Stimulated activated CD8-positive, alpha-beta memory T cell treated with anti-CD3 and anti-CD28 coated beads, Interleukin-7, amount 100 ng/mL, for 24 hours (primary cell): ENCODE results near the gene LHPP.
"Not testable (repeated sequence)": the region's sequence is repeated elsewhere in the genome, so short reads cannot be mapped to it uniquely, and the experiment has no call there.

Experiments
- DNase-seq: peaks from one replicate; pipeline ENCODE4 v3.0.0-alpha.2; 2020; ENCODE audit warnings: low read depth

LHPP gene, protein sequence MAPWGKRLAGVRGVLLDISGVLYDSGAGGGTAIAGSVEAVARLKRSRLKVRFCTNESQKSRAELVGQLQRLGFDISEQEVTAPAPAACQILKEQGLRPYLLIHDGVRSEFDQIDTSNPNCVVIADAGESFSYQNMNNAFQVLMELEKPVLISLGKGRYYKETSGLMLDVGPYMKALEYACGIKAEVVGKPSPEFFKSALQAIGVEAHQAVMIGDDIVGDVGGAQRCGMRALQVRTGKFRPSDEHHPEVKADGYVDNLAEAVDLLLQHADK

DNA sequence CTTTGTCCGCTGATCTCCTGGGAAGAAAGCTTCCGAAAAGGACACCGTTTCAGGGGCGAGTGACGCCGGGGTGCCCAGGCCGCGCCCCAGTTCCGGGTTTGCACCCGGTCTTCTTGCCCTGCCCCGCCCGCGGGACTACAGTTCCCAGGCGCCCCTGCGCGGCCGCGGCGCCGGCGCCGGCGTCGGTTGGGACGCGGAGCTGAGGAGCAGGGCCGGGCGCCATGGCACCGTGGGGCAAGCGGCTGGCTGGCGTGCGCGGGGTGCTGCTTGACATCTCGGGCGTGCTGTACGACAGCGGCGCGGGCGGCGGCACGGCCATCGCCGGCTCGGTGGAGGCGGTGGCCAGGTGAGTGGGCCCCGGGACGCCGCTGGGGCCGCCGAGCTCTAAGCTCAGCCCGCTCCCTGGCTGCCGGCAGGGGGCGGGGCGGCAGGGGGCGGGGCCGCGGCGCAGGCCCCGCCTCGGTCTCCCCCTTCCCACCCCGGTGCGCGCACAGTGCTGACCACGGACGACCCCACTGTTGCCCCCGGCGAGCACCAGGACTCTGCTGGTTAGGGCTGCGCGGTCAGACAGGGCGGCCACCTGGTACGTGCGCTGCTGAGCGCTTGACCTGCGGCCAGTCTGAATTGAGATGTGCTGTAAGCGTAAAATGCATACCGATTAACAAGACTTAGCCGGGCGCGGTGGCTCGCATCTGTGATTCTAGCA lies at the start of gene LHPP:
LHPP (plus strand) TSS at position 182 of the 706 bp plus-strand sequence; CDS start at position 222, 40 bp downstream.
- peak; percentile 68 for DNase-seq

GRCh38 chr10:124414076-124414475 lies 47.5 kb upstream of the LHPP start:
- DNase-seq, result no peak

DNA sequence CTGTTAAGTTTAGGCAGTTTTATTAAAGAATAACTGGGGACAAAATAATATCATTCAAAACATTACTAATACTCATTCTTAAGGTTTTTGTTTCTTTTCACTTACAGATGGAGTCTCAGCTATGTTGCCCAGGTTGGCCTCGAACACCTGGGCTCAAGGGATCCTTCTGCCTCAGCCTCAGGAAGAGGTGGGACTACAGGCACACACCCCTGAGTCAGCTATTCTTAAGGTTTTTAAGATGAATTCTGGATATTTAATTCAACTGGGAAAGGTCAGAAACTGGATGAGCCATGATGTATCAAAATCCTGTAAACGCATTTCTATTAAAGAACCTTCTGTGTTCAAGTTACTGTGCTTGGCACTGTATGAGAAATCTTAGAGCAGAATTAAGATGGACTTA lies 46.4 kb upstream of the LHPP start:
- no peak for DNase-seq

GRCh38 chr10:124416733-124417132 lies 44.9 kb upstream of the LHPP start:
- DNase-seq, result no peak

DNA sequence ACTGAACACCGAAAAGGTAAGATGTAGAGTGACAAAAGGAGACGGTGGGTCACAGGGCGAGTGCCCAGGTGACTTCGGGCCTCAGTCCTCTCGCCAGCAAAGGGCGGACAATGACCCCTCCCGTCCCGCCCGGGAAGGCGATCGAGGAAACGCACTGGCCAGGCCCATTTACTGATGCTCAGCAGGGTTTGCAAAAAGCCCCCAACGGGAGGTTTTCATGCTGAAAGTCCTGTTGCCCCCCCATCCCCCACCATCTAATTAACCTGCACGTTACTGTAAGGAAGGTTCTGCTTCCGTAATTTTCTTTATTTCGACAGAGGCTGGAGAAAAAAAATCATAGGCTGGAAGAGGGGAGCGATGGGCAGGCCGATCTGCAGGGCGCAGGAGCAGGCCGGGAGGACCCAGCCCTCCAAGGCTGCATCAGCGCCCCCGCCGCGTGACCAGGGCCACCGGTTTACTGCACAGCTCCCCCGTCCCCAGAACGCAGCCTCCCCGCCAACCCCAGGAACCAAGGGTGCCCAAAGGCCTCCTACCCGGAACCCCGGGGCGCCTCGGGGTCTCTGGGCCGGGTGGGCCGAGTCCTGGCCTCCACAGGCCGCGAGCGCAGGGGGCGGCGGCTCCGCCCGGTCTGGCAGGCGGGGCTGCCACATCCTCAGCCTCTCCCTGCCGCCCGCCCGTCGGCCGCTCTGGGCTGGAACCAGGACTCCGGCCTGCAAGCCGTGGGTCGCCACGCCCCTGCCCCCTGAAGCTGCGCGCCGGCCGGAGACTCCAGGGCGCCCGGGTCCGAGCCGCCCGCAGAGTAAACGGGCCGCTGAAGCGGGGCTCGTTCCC lies 43.5 kb upstream of the LHPP start:
- peak; percentile 1 for DNase-seq

GRCh38 chr10:124418726-124419501 lies 42.7 kb upstream of the LHPP start, which contains the start of gene OAT:
OAT (minus strand) TSS chr10:124418923; CDS start chr10:124412171, 6,752 bp downstream.
- peak; percentile 93 for DNase-seq

DNA sequence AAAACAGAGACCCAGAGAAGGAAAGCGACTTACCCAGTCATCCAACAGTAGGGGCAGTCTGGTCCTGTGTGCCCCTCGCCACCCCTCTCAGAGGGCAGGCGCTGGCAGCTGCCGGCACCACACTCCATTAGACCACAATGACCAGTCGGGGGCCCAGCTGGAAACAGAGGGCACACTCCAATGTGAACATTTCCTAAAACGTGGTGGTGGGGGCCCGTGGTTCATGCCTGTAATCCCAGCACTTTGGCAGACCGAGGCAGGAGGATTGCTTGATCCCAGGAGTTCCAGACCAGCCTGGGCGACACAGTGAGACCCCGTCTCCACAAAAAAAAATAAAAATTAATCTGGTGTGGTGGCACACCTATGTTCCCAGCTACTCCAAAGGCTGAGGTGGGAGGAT lies 42.0 kb upstream of the LHPP start:
- DNase-seq, result no peak

DNA sequence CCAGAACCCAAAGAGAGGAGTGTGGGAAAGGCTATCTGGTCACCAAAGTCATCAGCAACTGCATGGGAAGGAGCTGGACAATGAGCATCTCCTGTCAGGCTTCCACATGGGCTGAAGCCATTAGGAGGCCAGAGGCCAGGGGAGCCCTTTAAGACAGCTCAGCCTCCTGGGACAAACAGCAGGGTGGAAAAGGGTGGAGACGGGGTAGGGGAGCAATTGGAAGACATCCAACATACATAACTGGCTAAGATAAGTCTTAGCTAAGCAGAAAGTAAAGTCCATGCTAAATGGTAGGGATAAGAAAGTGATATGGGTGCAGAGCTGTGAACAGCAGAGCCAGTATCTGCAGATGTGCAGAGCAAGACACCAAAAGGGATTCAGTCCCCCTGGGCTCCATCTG lies 41.4 kb upstream of the LHPP start:
- DNase-seq, result no peak

DNA sequence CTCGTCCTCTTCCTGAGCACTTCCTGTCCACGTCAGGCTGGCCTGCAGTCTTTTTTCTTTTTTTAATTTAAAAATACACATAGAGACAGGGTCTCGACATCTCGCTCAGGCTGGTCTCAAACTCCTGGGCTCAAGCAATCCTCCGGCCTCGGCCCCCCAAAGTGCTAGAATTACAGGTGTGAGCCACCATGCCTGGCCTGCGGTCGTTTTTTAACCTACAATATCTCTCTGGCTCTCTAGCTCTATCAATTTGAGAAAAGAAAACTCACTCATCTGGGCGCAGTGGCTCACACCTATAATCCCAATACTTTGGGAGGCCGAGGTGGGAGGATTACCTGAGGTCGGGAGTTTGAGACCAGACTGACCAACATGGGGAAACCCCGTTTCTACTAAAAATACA lies 38.9 kb upstream of the LHPP start:
- no peak for DNase-seq

DNA sequence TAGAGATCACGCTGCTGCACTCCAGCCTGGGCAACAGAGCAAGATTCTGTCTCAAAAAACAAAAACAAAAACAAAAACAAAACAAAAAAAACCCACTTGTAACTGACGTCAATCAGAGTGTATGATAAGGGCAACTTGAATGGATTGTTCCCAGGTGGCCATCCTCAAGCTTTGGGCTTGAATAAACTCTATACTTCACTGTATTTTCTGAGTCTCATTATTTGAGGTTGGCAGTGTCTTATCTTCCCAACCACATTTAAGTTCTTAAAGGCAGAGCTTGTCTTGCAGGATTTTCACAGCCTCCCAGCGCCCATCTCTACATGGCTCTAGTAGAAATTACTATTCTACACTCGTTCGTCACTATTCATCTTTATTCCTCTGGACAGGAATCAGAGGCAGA lies 37.8 kb upstream of the LHPP start:
- DNase-seq, result no peak

- DNase-seq, result no peak
Observed at GRCh38 chr10:124425227-124425962, 36.2 kb upstream of the LHPP start.

GRCh38 chr10:124428207-124428777 lies 33.3 kb upstream of the LHPP start:
- no peak for DNase-seq

DNA sequence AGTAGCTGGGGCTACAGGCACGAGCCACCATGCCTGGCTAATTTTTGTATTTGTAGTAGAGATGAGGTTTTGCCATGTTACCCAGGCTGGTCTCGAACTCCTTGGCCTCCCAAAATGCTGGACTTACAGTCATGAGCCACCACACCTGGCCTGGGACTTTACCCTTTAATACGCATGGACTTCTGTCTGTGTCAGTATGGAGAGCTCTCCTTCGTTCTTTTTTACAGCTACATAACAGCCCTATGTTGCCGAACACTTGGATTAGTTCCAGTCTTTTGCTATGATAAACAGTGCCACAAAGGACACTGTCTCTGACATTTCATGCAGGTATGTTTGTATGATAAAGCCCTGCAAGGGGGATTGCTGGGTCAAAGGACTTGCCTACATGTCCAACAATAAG lies 32.0 kb upstream of the LHPP start:
- DNase-seq, result no peak

DNA sequence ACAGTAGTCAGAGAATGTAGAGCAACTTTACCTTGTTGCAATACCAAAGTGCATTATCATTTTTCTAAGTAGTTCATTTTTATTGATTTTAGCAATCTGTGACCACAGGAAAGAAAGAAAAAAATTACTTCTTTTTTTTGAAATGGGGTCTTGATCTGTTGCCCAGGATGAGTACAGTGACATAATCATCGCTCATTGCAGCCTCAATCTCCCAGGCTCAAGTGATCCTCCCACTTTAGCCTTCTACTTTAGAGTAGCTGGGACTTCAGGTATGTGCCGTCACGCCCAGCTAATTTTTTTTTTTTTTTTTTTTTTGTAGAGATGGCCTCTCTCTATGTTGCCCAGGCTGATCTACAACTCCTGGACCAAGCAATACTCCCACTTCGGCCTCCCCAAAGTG lies 31.5 kb upstream of the LHPP start:
- DNase-seq, result no peak

GRCh38 chr10:124433461-124433860 lies 28.2 kb upstream of the LHPP start:
- no peak for DNase-seq

DNA sequence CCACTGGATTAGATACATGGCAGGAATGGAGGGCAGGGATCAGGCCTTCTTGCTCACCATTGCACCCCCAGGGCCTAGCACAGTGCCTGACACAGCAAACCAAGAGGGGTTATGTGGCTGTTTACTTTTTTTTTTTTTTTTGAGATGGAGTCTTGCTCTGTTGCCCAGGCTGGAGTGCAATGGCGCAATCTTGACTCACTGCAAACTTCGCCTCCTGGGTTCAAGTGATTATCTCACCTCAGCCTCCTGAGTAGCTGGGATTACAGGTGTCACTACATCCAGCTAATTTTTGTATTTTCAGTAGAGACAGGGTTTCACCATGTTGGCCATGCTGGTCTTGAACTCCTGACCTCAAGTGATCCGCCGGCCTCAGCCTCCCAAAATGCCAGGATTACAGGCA lies 25.9 kb upstream of the LHPP start:
- DNase-seq, result not testable (repeated sequence)

GRCh38 chr10:124436191-124436638 lies 25.4 kb upstream of the LHPP start:
- DNase-seq, result no peak

DNA sequence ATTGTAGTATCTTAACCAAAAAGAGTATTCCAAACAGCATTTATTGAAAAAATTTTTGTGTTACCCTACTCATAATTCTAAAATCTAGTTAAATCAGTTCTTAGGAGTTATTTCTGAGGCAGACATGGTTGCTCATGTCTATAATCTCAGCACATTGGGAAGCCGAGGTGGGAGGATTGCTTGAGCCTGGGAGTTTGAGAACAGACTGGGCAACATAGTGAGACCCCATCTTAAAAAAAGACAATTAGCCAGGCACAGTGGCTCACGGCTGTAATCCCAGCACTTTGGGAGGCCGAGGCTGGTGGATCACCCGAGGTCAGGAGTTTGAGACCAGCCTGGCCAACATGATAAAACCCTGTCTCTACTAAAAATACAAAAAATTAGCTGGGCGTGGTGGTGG lies 19.9 kb upstream of the LHPP start:
- not testable (repeated sequence) for DNase-seq

DNA sequence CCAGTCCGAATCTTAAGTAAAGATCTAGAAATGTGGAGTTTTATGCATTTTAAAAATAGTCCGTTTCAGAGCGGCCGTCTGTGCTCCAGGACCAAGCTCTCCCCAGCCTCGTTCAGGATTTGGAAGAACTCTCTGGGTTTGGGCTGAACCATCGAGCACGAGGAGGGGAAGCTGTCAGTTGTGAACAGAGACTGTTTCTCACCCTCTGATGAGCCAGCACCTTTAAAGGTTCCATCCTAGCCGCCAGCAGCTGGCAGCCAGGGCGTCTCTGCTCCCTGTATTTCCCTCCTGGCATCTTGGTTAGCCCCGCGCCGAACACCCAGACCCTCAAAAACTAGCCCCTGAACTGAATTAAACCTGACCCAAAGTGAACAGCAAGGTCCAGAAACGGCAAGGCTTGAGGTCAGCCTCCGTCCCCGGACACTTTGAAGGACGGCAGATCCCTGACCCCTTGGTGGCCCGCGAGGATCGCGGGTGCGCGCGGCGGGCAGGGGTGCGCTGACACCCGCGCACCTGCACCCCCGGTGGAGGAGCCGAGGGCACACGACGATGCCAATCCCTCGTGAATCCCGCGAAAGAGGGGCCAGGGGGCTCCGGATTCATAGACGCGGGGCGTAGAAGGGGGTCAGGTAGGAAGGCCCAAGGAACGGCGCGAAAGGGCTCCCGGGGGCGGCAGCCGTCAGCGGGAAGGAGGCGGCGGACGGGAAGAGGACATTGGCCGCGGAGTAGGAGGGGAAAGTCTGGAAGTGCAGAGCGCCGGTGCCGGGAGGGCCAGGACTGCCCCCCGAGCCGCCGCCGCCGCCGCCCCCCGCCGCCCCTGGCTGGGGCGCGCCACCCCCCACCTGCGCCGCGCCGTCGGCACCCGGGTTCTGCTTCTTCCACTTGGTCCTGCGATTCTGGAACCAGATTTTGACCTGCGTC lies 14.5 kb upstream of the LHPP start:
- DNase-seq, result no peak
